RWPE2 (cell line): ENCODE results near the gene SARNP.

ENCODE experiments used
- ATAC-seq: fragments of 200-7000 bp; cut with Tn5 transposase; 3 replicates; pipeline ENCODE4 v1.9.1; 2021; ENCODE audit warnings: low read depth
- DNase-seq: peaks from one replicate; pipeline ENCODE4 v3.0.0-alpha.2; 2020; ENCODE audit warnings: low spot score
- H3K27ac ChIP-seq: fragments of 450-650 bp; 2 replicates; pipeline ENCODE4 v1.5.1; 2017; ENCODE audit warnings: mild to moderate bottlenecking; ENCODE audit not compliant: poor library complexity, severe bottlenecking
- H3K27me3 ChIP-seq: fragments of 250-450 bp; sonication (Bioruptor Pico); 2 replicates; pipeline ENCODE4 v1.5.1; 2021; ENCODE audit warnings: mild to moderate bottlenecking, moderate library complexity; ENCODE audit not compliant: insufficient read depth, poor library complexity, severe bottlenecking
- H3K36me3 ChIP-seq: fragments of 250-450 bp; sonication (Bioruptor Pico); 2 replicates; pipeline ENCODE4 v1.5.1; 2020; ENCODE audit warnings: low read depth, mild to moderate bottlenecking, moderate library complexity
- H3K4me1 ChIP-seq: fragments of 250-450 bp; sonication (Bioruptor Pico); 2 replicates; pipeline ENCODE4 v1.5.1; 2021; ENCODE audit warnings: mild to moderate bottlenecking, moderate library complexity; ENCODE audit not compliant: insufficient read depth, poor library complexity, severe bottlenecking
- H3K4me3 ChIP-seq: fragments of 250-450 bp; sonication (Bioruptor Pico); 2 replicates; pipeline ENCODE4 v1.5.1; 2021; ENCODE audit warnings: mild to moderate bottlenecking, moderate library complexity; ENCODE audit not compliant: severe bottlenecking
- H3K9me3 ChIP-seq: fragments of 250-450 bp; sonication (Bioruptor Pico); 2 replicates; pipeline ENCODE4 v1.5.1; 2021; ENCODE audit warnings: mild to moderate bottlenecking, moderate library complexity; ENCODE audit not compliant: severe bottlenecking
- TF ChIP-seq, protein P1 (sequence below): fragments of 450-650 bp; IDR thresholded peaks from one replicate; pipeline ENCODE4 v1.5.1; 2017; ENCODE audit warnings: mild to moderate bottlenecking, moderate library complexity; ENCODE audit not compliant: poor library complexity, severe bottlenecking

SARNP gene

DNA sequence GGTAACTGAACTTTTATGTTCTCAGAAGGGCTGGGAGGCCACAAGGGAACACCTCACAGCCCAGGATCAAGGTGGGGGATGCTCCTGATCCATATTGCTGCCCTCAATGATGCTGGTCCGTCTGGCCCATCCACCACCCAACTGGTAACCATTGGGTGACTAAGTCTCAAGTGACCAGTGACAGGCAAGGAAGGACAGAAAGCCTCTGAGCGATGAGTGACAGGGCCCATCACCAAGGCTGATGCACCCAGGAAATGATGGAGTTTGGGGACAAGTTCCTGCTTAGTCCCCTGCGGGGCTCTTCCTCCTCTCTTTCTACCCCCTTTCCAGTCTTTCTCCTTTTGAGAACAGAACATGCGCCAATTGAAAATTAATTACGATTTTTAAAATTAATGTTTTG lies 27.8 kb upstream of the SARNP start:
- DNase-seq (no peak), ATAC-seq (no peak)
- TF ChIP-seq, protein P1, sequence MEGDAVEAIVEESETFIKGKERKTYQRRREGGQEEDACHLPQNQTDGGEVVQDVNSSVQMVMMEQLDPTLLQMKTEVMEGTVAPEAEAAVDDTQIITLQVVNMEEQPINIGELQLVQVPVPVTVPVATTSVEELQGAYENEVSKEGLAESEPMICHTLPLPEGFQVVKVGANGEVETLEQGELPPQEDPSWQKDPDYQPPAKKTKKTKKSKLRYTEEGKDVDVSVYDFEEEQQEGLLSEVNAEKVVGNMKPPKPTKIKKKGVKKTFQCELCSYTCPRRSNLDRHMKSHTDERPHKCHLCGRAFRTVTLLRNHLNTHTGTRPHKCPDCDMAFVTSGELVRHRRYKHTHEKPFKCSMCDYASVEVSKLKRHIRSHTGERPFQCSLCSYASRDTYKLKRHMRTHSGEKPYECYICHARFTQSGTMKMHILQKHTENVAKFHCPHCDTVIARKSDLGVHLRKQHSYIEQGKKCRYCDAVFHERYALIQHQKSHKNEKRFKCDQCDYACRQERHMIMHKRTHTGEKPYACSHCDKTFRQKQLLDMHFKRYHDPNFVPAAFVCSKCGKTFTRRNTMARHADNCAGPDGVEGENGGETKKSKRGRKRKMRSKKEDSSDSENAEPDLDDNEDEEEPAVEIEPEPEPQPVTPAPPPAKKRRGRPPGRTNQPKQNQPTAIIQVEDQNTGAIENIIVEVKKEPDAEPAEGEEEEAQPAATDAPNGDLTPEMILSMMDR: no peak
- H3K27ac ChIP-seq: peak overlapping the region; percentile 97
- peaks cover 16% of the 10 kb centered on the region for H3K4me1 ChIP-seq
- no peaks in the 10 kb centered on the region for H3K9me3 ChIP-seq
- no peaks in the 10 kb centered on the region for H3K36me3 ChIP-seq
- H3K4me3 ChIP-seq: no peak overlapping the region
- H3K27me3 ChIP-seq: no peaks in the 10 kb centered on the region

DNA sequence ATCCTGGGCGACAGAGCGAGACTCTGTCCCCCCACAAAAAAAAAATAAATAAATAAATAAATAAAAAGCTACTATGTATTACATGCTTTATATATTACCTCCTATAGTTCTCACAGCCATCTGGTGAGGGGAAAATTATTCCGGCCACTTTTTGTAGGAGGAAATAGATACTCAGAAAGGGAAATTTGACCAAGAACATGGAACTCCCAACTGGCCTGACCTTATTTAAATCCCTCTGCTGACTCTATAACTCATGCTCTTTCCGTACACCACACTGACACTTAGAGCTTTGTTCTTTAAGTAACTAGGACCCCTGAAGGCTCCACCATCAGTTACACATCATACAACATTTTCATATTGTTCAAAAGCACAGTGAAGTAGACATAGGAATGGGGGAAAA lies 27.4 kb upstream of the SARNP start:
- Histone ChIP-seq H3K4me3 (no peak overlapping the region), H3K27me3 (no peaks in the 10 kb centered on the region), H3K9me3 (no peaks in the 10 kb centered on the region), H3K4me1 (peaks cover 16% of the 10 kb centered on the region), H3K36me3 (no peaks in the 10 kb centered on the region), H3K27ac (no peak overlapping the region)
- ATAC-seq: no peak
- TF ChIP-seq, protein P1: no peak
- no peak for DNase-seq

DNA sequence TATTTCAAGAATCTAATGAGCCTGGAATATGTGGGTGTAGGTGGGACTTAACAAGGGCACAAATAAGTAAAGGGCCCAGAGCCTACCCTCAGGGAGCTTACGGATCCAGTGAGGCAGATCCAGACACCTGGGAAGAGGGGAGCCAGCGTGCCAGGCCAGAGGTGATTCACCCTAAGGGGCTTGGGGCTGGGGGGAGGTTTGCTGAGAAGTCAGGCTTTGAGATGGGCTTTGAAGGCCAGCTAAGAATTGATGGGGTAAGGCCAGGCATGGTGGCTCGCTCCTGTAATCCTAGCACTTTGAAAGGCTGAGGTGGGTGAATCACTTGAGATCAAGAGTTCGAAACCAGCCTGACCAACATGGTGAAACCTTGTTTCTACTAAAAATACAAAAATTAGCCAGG lies 25.9 kb upstream of the SARNP start:
- ATAC-seq (no peak), DNase-seq (no peak)
- TF ChIP-seq, protein P1: no peak
- H3K4me1 ChIP-seq: peaks cover 13% of the 10 kb centered on the region
- no peak overlapping the region for H3K4me3 ChIP-seq
- no peaks in the 10 kb centered on the region for H3K9me3 ChIP-seq
- no peaks in the 10 kb centered on the region for H3K27me3 ChIP-seq
- H3K27ac ChIP-seq: peak overlapping the region; percentile 35
- no peaks in the 10 kb centered on the region for H3K36me3 ChIP-seq

DNA sequence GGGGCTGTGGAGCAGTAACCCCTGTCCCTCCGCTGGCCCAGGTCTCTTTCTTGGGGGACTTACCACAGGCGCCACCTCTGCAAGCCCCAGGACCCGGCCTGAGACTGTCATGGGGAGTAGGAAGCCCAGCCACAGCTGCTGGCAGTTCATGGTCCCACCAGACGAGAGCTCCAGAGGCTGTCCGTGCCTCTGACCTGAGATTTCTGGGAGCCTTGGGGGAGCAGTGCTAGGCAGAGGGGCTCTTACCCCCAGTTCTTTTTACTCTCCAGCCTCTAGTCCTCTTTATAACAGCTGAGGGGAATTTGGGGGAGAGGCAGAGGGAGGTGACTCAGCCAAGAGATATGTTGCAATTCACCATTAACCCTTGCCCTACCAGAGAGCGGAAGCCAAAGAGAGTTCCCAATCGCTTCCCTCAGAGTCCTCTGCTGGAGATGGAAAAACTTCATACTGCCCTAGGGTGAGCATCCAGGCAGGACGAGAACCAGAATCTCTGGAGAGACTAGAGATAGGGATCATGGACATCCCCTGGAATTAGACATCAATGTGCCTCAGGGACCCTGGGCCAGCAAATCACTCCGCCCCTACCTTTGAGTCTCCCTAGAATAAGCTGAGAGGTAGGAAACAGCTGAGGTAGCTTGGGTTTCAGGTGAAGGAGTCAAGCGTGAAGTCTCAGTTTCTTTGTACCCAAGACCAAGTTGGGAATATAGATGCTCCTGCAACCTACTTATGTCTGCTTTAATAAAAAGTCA lies 25.3 kb upstream of the SARNP start, which contains the start of gene MMP19:
Gene MMP19 (minus strand): TSS at position 256 of the 749 bp plus-strand sequence. CDS start 106 bp downstream, at position 150.
- TF ChIP-seq, protein P1: no peak
- no peaks in the 10 kb centered on the region for H3K9me3 ChIP-seq
- peak within 1 kb of the TSS; percentile 35 for H3K27ac ChIP-seq
- peak within 1 kb of the TSS; percentile 8 for H3K4me3 ChIP-seq
- ATAC-seq (peak; percentile 65), DNase-seq (no peak)
- peaks cover 11% of the 10 kb centered on the region for H3K4me1 ChIP-seq
- H3K36me3 ChIP-seq: no peaks in the 10 kb centered on the region
- H3K27me3 ChIP-seq: no peaks in the 10 kb centered on the region

DNA sequence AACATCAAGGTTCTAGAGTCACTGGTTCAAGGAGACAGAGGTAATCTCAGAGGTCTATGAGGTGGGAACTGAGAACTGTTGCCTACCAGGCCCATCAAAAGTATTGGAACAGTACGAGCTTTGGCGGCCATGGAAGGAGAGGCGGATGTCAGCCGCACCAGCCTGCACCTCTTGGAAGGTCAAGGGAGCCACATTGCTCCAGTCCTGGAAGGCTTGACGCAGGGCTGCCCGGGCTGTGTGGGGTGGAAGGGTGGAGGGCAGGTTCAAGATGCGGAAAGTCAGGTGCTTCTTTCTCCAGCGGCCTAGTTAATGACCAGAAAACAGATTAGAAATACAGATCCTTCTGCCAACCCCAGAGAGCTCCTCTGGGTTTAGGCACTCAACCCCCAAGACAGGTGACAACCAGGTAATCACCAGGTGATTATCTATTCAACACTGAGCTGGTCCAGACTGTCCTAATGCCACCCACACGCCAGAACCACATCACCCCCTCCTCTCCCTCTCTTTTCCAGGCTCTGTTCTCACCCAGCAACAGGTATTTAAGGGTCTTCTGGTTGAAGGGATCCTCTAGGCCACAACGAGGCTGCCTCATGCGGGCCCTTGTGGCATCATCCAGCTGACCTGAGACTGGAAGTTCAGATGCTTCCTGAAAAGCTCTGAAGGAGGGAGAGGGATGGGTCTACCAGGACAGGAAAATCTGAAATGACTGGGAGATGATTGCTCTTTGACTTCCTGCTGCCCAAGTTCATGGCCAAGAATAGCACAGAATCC lies 23.2 kb upstream of the SARNP start:
- Histone ChIP-seq H3K27ac (no peak overlapping the region), H3K36me3 (no peaks in the 10 kb centered on the region), H3K9me3 (no peaks in the 10 kb centered on the region), H3K27me3 (no peaks in the 10 kb centered on the region), H3K4me1 (no peaks in the 10 kb centered on the region), H3K4me3 (no peak overlapping the region)
- DNase-seq (no peak), ATAC-seq (no peak)
- TF ChIP-seq, protein P1: no peak
